H1 (cell line): ENCODE measurements around the gene SHISAL1. TPM values are rescaled to one million over a fixed set of nuclear protein-coding genes. Genes with fewer than 3 reads are reported as not detected.

Experiments
- CTCF ChIA-PET: fragments of 300-600 bp; sonication (Branson Sonifier 250); formaldehyde crosslinking; loops from one replicate; lab custom pipeline; 2021; ENCODE audit not compliant: partially characterized antibody; lab: Charles Lee
- POLR2A ChIA-PET: fragments of 300-600 bp; sonication (Branson Sonifier 250); formaldehyde crosslinking; loops from one replicate; lab custom pipeline; 2021; ENCODE audit warnings: inconsistent platforms; ENCODE audit not compliant: partially characterized antibody; lab: Charles Lee
- DNase-seq, 2 experiments: peaks; one replicate each; pipeline versions ENCODE4 v3.0.0 to v3.0.0-alpha.2; 2010 to 2022; ENCODE audit warnings: low spot score in 2 of 2, low read depth in 1 of 2, mixed read lengths in 1 of 2
- FAIRE-seq: peaks from 2 replicates; lab custom pipeline; 2011; peaks lifted over from hg19 to GRCh38; lab: Jason Lieb, UNC
- H2AFZ ChIP-seq: 2 replicates; pipeline ENCODE4 v1.8.1; 2012; ENCODE audit warnings: low read length, inconsistent platforms
- H2AK5ac ChIP-seq: 2 replicates; pipeline ENCODE4 v1.6.1; 2013; ENCODE audit warnings: low read depth, low read length
- H2BK120ac ChIP-seq: replicated peaks from 2 replicates; pipeline ENCODE3; 2013; ENCODE audit warnings: low read depth, low read length, inconsistent platforms
- H2BK12ac ChIP-seq: 2 replicates; pipeline ENCODE4 v1.6.1; 2013; ENCODE audit warnings: low read depth, low read length
- H2BK15ac ChIP-seq: 2 replicates; pipeline ENCODE4 v1.6.1; 2013; ENCODE audit warnings: low read length
- H2BK20ac ChIP-seq: 2 replicates; pipeline ENCODE4 v1.6.1; 2013; ENCODE audit warnings: low read length
- H2BK5ac ChIP-seq: 2 replicates; pipeline ENCODE4 v1.6.1; 2013; ENCODE audit warnings: low read depth, low read length
- H3K14ac ChIP-seq: 2 replicates; pipeline ENCODE4 v1.6.1; 2013; ENCODE audit warnings: inconsistent platforms; ENCODE audit not compliant: insufficient read length
- H3K18ac ChIP-seq: 2 replicates; pipeline ENCODE4 v1.6.1; 2013; ENCODE audit warnings: low read length; ENCODE audit errors: extremely low read depth
- H3K23ac ChIP-seq: 2 replicates; pipeline ENCODE4 v1.6.1; 2013; ENCODE audit warnings: inconsistent platforms; ENCODE audit not compliant: insufficient read length
- H3K23me2 ChIP-seq: 2 replicates; pipeline ENCODE4 v1.6.1; 2013; ENCODE audit warnings: low read depth, low read length
- H3K27ac ChIP-seq: 2 replicates; pipeline ENCODE4 v1.6.1; 2011; ENCODE audit warnings: low read depth, low read length, inconsistent platforms
- H3K27me3 ChIP-seq, 4 experiments: replicated peaks in 1 of 4; 1 replicate in 1 of 4; 2 replicates in 3 of 4; pipeline versions ENCODE4 v1.6.1 to v1.8.1; 2011 to 2013; ENCODE audit warnings: low read length in 3 of 4, mild to moderate bottlenecking in 3 of 4, inconsistent platforms in 2 of 4, mixed read lengths in 2 of 4, moderate library complexity in 1 of 4; ENCODE audit not compliant: control insufficient read depth in 3 of 4, insufficient read depth in 3 of 4; ENCODE audit errors: extremely low read depth in 1 of 4
- H3K36me3 ChIP-seq, 4 experiments: 2 replicates each; pipeline versions ENCODE4 v1.6.1 to v1.8.1; 2011 to 2013; ENCODE audit warnings: mild to moderate bottlenecking in 4 of 4, low read length in 3 of 4, moderate library complexity in 2 of 4, control low read depth in 1 of 4, inconsistent platforms in 1 of 4; ENCODE audit not compliant: insufficient read depth in 4 of 4, control insufficient read depth in 2 of 4
- H3K4ac ChIP-seq: replicated peaks from 2 replicates; pipeline ENCODE3; 2013; ENCODE audit warnings: low read length, low read depth, mixed read lengths, inconsistent platforms; ENCODE audit not compliant: insufficient read length
- H3K4me1 ChIP-seq, 4 experiments: replicated peaks in 1 of 4; 1 replicate in 1 of 4; 2 replicates in 3 of 4; pipeline versions ENCODE4 v1.6.1 to v1.8.1; 2011 to 2013; ENCODE audit warnings: low read length in 3 of 4, inconsistent platforms in 2 of 4, mixed read lengths in 1 of 4; ENCODE audit not compliant: insufficient read depth in 4 of 4, control insufficient read depth in 3 of 4
- H3K4me2 ChIP-seq, 2 experiments: 2 replicates each; pipeline versions ENCODE4 v1.6.1 to v1.8.1; 2011 to 2013; ENCODE audit warnings: low read depth in 2 of 2, low read length in 2 of 2, control low read depth in 1 of 2, inconsistent platforms in 1 of 2, mild to moderate bottlenecking in 1 of 2; ENCODE audit not compliant: insufficient read depth in 1 of 2
- H3K4me3 ChIP-seq, 4 experiments: fragments of 200-600, 300-600 bp in 1 of 4; sonication (generic), shearing (Covaris generic), sonication (Bioruptor Twin) in 1 of 4; 2 replicates each; pipeline versions ENCODE4 v1.5.1 to v1.8.1; 2011 to 2016; ENCODE audit warnings: low read length in 4 of 4, low read depth in 3 of 4, control low read depth in 2 of 4, inconsistent platforms in 2 of 4, mild to moderate bottlenecking in 2 of 4, mixed read lengths in 1 of 4, moderate library complexity in 1 of 4; ENCODE audit not compliant: insufficient read depth in 2 of 4; ENCODE audit errors: extremely low read depth in 1 of 4
- H3K56ac ChIP-seq: replicated peaks from 2 replicates; pipeline ENCODE3; 2013; ENCODE audit warnings: low read depth, mild to moderate bottlenecking, mixed read lengths, low read length, inconsistent platforms; ENCODE audit not compliant: insufficient read length
- H3K79me1 ChIP-seq: 2 replicates; pipeline ENCODE4 v1.6.1; 2013; ENCODE audit warnings: low read depth, low read length, control low read depth
- H3K79me2 ChIP-seq, 2 experiments: 2 replicates each; pipeline versions ENCODE4 v1.6.1 to v1.8.1; 2012 to 2013; ENCODE audit warnings: low read length in 2 of 2, mild to moderate bottlenecking in 2 of 2, inconsistent platforms in 1 of 2; ENCODE audit not compliant: insufficient read depth in 2 of 2, control insufficient read depth in 1 of 2
- H3K9ac ChIP-seq, 4 experiments: replicated peaks in 1 of 4; 1 replicate in 1 of 4; 2 replicates in 3 of 4; pipeline versions ENCODE4 v1.6.1 to v1.8.1; 2011 to 2013; ENCODE audit warnings: low read depth in 3 of 4, low read length in 3 of 4, control low read depth in 2 of 4, mild to moderate bottlenecking in 2 of 4, moderate library complexity in 2 of 4, inconsistent platforms in 1 of 4; ENCODE audit errors: extremely low read depth in 1 of 4
- H3K9me3 ChIP-seq, 2 experiments: 2 replicates each; pipeline versions ENCODE4 v1.6.1 to v1.8.1; 2012 to 2013; ENCODE audit warnings: mild to moderate bottlenecking in 2 of 2, moderate library complexity in 2 of 2, control low read depth in 1 of 2, inconsistent platforms in 1 of 2, low read depth in 1 of 2, low read length in 1 of 2, mixed read lengths in 1 of 2; ENCODE audit not compliant: insufficient read depth in 2 of 2
- H4K20me1 ChIP-seq, 2 experiments: replicated peaks in 1 of 2; 2 replicates each; pipeline versions ENCODE3 to v1.8.1; 2011 to 2013; ENCODE audit warnings: inconsistent platforms in 2 of 2, low read length in 2 of 2, mild to moderate bottlenecking in 1 of 2; ENCODE audit not compliant: insufficient read depth in 2 of 2, control insufficient read depth in 1 of 2
- H4K5ac ChIP-seq: 2 replicates; pipeline ENCODE4 v1.6.1; 2013; ENCODE audit warnings: low read length, low read depth, mixed read lengths, inconsistent platforms; ENCODE audit not compliant: insufficient read length
- H4K8ac ChIP-seq: 2 replicates; pipeline ENCODE4 v1.8.0; 2013; ENCODE audit warnings: mild to moderate bottlenecking, moderate library complexity, low read length, inconsistent platforms; ENCODE audit not compliant: insufficient read depth; ENCODE audit errors: extremely low read depth
- H4K91ac ChIP-seq: replicated peaks from 2 replicates; pipeline ENCODE3; 2013; ENCODE audit warnings: low read length, mixed read lengths, inconsistent platforms; ENCODE audit not compliant: insufficient read length
- ASH2L ChIP-seq: fragments of 200-600, 300-600 bp; sonication (generic); IDR thresholded peaks from one replicate; pipeline ENCODE4 v1.7.1; 2017; ENCODE audit warnings: low read length
- CEBPB ChIP-seq: IDR thresholded peaks from 2 replicates; pipeline ENCODE4 v1.6.1; 2012; ENCODE audit warnings: low read depth, low read length
- RAD21 ChIP-seq, 2 experiments: IDR thresholded peaks in 1 of 2; conservative IDR thresholded peaks in 1 of 2; 2 replicates each; pipeline ENCODE4 v1.6.1; 2011; ENCODE audit warnings: low read depth in 2 of 2, low read length in 2 of 2, improper control_type of control experiment in 1 of 2, inconsistent platforms in 1 of 2, mild to moderate bottlenecking in 1 of 2, moderate library complexity in 1 of 2
- WGBS, 2 experiments: shearing (Covaris generic) in 1 of 2; methylation state at CpG; one replicate each; pipeline versions ENCODE4 v1.1.6 to v1.1.7; 2013 to 2015; ENCODE audit warnings: low lambda C conversion rate in 2 of 2, mixed read lengths in 2 of 2, inconsistent platforms in 1 of 2, low coverage in 1 of 2, missing lambda C conversion rate in 1 of 2; ENCODE audit not compliant: insufficient replicate concordance in 2 of 2, insufficient coverage in 1 of 2, insufficient read length in 1 of 2; ENCODE audit errors: extremely low coverage in 1 of 2, missing lambda C conversion rate in 1 of 2; 5-methylcytosine and 5-hydroxymethylcytosine counted together
- polyA plus RNA-seq, 7 experiments: library from polyadenylated mRNA; depleted of rRNA in 3 of 7; stranded (reverse) in 5 of 7; unstranded in 2 of 7; fragments of >200 nt in 5 of 7; fragments of 200-250 nt in 2 of 7; gene quantifications; 1 replicate in 5 of 7; 2 replicates in 1 of 7; 4 replicates in 1 of 7; pipeline versions ENCODE4 v1.2.1 to v1.2.3, GENCODE V29; 2011 to 2013; ENCODE audit warnings: missing spikeins in 2 of 7, mixed read lengths in 2 of 7
- total RNA-seq: library from RNA; stranded (reverse); fragmentation: NEBNext Ultra II Directional; extraction: Animal tissue kit (Norgen Biotek cat#: 25700); gene quantifications from 2 replicates; pipeline ENCODE4 v1.2.1, GENCODE V29; 2021
- TF ChIP-seq, protein P1 (sequence below): IDR thresholded peaks from 2 replicates; pipeline ENCODE4 v1.6.1; 2012; ENCODE audit warnings: inconsistent platforms

SHISAL1 gene
- total and polyA plus RNA-seq, 2 of the 8 experiments (the other 6 are each of a cell fraction or from before 2014, with no cell fraction given) = 3.7 to 5.8 TPM

DNA sequence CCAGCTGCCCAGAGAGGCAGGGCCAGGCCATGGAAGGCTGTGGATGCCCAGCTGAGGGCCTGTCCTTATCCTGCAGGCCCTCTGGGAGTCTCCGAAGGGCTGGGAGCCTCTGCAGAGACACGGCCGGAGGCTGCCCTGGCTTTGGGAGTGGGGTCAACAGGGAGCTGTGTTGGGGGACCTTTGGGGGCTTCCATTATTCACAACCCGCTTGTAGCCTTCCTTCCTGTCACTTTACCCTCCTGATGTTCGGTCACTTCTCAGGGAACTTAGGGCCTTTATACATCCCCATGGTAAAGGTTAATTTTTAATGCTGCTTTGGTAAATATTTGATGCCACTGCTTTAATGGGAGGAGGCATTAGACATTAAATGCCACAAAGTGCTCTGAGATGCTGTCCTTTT is 44.9 kb downstream of the SHISAL1 start:
- H2BK20ac ChIP-seq = no peak overlapping the region
- H3K36me3 ChIP-seq = no peaks in the 10 kb centered on the region
- H3K9me3 ChIP-seq = no peaks in the 10 kb centered on the region
- no peak overlapping the region for H3K23ac ChIP-seq
- ChIA-PET POLR2A (no interaction called here), CTCF (interaction anchor here (0.7 to 1.0 kb wide), 2 partner anchors 28 to 181 kb away, joined by 3 read pairs; no protein-coding TSS in a partner anchor)
- H2BK12ac ChIP-seq = no peak overlapping the region
- no peaks in the 10 kb centered on the region for H3K27me3 ChIP-seq
- H4K8ac ChIP-seq = no peak overlapping the region
- no peak overlapping the region for H3K56ac ChIP-seq
- no peak overlapping the region for H2AFZ ChIP-seq
- H3K4ac ChIP-seq = no peak overlapping the region
- no peak overlapping the region for H4K91ac ChIP-seq
- no peaks in the 10 kb centered on the region for H3K79me2 ChIP-seq
- H3K4me2 ChIP-seq = no peak overlapping the region
- H3K4me1 ChIP-seq = no peaks in the 10 kb centered on the region; a peak in 1 of 7 replicates
- no peak overlapping the region for H2BK120ac ChIP-seq
- no peak overlapping the region for H2BK5ac ChIP-seq
- H2AK5ac ChIP-seq = no peak overlapping the region
- DNase-seq = no peak
- no peak overlapping the region for H2BK15ac ChIP-seq
- no peak overlapping the region for H4K5ac ChIP-seq
- no peak for FAIRE-seq
- H3K18ac ChIP-seq = no peak overlapping the region
- peaks cover 9% of the 10 kb centered on the region; the same call in 1 of the 2 replicates for H3K23me2 ChIP-seq
- no peaks in the 10 kb centered on the region for H3K79me1 ChIP-seq
- WGBS, 2 experiments = 85% methylated on average over 5 of the region's 5 CpGs; no CpG with 5 or more reads in 1 of the 2 experiments
- no peak overlapping the region for H3K4me3 ChIP-seq
- H3K9ac ChIP-seq = no peak overlapping the region
- no peak for TF ChIP-seq RAD21 (IDR thresholded peaks at IDR 0.05 in 1 of 2, conservative IDR thresholded peaks at IDR 0.05 in 1 of 2; ENCODE audit: low read depth in 2 of 2, low read length in 2 of 2)
- TF ChIP-seq, protein P1, sequence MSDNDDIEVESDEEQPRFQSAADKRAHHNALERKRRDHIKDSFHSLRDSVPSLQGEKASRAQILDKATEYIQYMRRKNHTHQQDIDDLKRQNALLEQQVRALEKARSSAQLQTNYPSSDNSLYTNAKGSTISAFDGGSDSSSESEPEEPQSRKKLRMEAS = no peak
- no peak for TF ChIP-seq CEBPB
- TF ChIP-seq ASH2L = no peak
- no peak overlapping the region for H3K14ac ChIP-seq
- peaks cover 0 to 5% of the 10 kb centered on the region in 2 experiments for H4K20me1 ChIP-seq
- no peak overlapping the region for H3K27ac ChIP-seq
